ENCODE measurements around the gene ARHGAP8.

Gene ARHGAP8

GRCh38 chr22:44705022-44705297 lies 47.4 kb upstream of the ARHGAP8 start:
- Histone ChIP-seq H3K27me3 (ENCODE audit: insufficient read depth, poor library complexity, severe bottlenecking) (no peaks in the 10 kb centered on the region), H3K4me3 (replicated peaks; ENCODE audit: insufficient read depth, low read length) (no peak overlapping the region), H3K27ac (replicated peaks) (no peak overlapping the region)
- no peak for TF ChIP-seq POLR2AphosphoS5 (IDR thresholded peaks at IDR 0.05; ENCODE audit: low read depth)
- no peak for TF ChIP-seq SPI1 (IDR thresholded peaks at IDR 0.05; ENCODE audit: borderline replicate concordance, low read depth)
- TF ChIP-seq REST (IDR thresholded peaks at IDR 0.05; ENCODE audit: insufficient replicate concordance, low read depth): no peak
- no peak for TF ChIP-seq GABPA (IDR thresholded peaks at IDR 0.05; ENCODE audit: low read depth)
- no peak for TF ChIP-seq CTCF (IDR thresholded peaks at IDR 0.05; ENCODE audit: insufficient read depth, low read length)
- no peak for DNase-seq (ENCODE audit: low read depth in 1 of 2, low spot score in 1 of 2)

- H3K27me3 ChIP-seq (ENCODE audit: insufficient read depth, poor library complexity, severe bottlenecking): no peaks in the 10 kb centered on the region
- DNase-seq (ENCODE audit: low read depth in 1 of 2, low spot score in 1 of 2): no peak
- no peak for TF ChIP-seq GABPA (IDR thresholded peaks at IDR 0.05; ENCODE audit: low read depth)
- TF ChIP-seq CTCF (IDR thresholded peaks at IDR 0.05; ENCODE audit: insufficient read depth, low read length): no peak
- TF ChIP-seq SPI1 (IDR thresholded peaks at IDR 0.05; ENCODE audit: borderline replicate concordance, low read depth): no peak
- TF ChIP-seq POLR2AphosphoS5 (IDR thresholded peaks at IDR 0.05; ENCODE audit: low read depth): no peak
- TF ChIP-seq REST (IDR thresholded peaks at IDR 0.05; ENCODE audit: insufficient replicate concordance, low read depth): no peak
- H3K4me3 ChIP-seq (replicated peaks; ENCODE audit: insufficient read depth, low read length): no peak overlapping the region
- H3K27ac ChIP-seq (replicated peaks): no peak overlapping the region
Observed at GRCh38 chr22:44706488-44706887, 45.9 kb upstream of the ARHGAP8 start.

- no peak for TF ChIP-seq SPI1 (IDR thresholded peaks at IDR 0.05; ENCODE audit: borderline replicate concordance, low read depth)
- H3K4me3 ChIP-seq (replicated peaks; ENCODE audit: insufficient read depth, low read length): no peak overlapping the region
- no peaks in the 10 kb centered on the region for H3K27me3 ChIP-seq (ENCODE audit: insufficient read depth, poor library complexity, severe bottlenecking)
- H3K27ac ChIP-seq (replicated peaks): no peak overlapping the region
- DNase-seq (ENCODE audit: low read depth in 1 of 2, low spot score in 1 of 2): no peak
Observed at GRCh38 chr22:44707178-44707577, 45.2 kb upstream of the ARHGAP8 start.

GRCh38 chr22:44707752-44708151 lies 44.6 kb upstream of the ARHGAP8 start:
- Histone ChIP-seq H3K27ac (replicated peaks) (no peak overlapping the region), H3K27me3 (ENCODE audit: insufficient read depth, poor library complexity, severe bottlenecking) (no peaks in the 10 kb centered on the region), H3K4me3 (replicated peaks; ENCODE audit: insufficient read depth, low read length) (no peak overlapping the region)
- DNase-seq (ENCODE audit: low read depth in 1 of 2, low spot score in 1 of 2): no peak
- no peak for TF ChIP-seq GABPA (IDR thresholded peaks at IDR 0.05; ENCODE audit: low read depth)
- no peak for TF ChIP-seq SPI1 (IDR thresholded peaks at IDR 0.05; ENCODE audit: borderline replicate concordance, low read depth)
- TF ChIP-seq CTCF (IDR thresholded peaks at IDR 0.05; ENCODE audit: insufficient read depth, low read length): no peak
- TF ChIP-seq POLR2AphosphoS5 (IDR thresholded peaks at IDR 0.05; ENCODE audit: low read depth): no peak
- no peak for TF ChIP-seq REST (IDR thresholded peaks at IDR 0.05; ENCODE audit: insufficient replicate concordance, low read depth)

Data from HL-60 (cell line).